IMR-90 (cell line): ENCODE measurements around the gene ARHGAP15. TPM values are rescaled to one million over a fixed set of nuclear protein-coding genes. Genes with fewer than 3 reads are reported as not detected.

Experiments used
- ATAC-seq: fragments of 200-7000 bp; cut with Tn5 transposase; 2 replicates; pipeline ENCODE4 v1.9.1; 2020; ENCODE audit warnings: low read depth, mild to moderate bottlenecking, moderate library complexity
- BruUV-seq: library from RNA; stranded (reverse); fragments of 400-500 nt; replicated peaks from 2 replicates; lab custom pipeline; 2021; lab: Mats Ljungman, UMichigan
- CTCF ChIA-PET: fragments of 300-600 bp; formaldehyde crosslinking; extraction: SDS; loops from one replicate; lab custom pipeline; 2021; ENCODE audit warnings: antibody characterized with exemption; lab: Yijun Ruan, JAX
- POLR2A ChIA-PET: fragments of 300-600 bp; sonication (Branson Sonifier 250); formaldehyde crosslinking; loops from one replicate; lab custom pipeline; 2022; ENCODE audit warnings: antibody characterized with exemption; ENCODE audit not compliant: unreplicated experiment; lab: Charles Lee
- DNase-seq: peaks from one replicate; pipeline ENCODE4 v3.0.0; 2013
- H2AFZ ChIP-seq: replicated peaks from 2 replicates; pipeline ENCODE3; 2013; ENCODE audit warnings: low read length, mild to moderate bottlenecking; ENCODE audit not compliant: poor library complexity
- H2AK5ac ChIP-seq: 2 replicates; pipeline ENCODE4 v1.6.1; 2013; ENCODE audit warnings: low read depth, low read length, inconsistent platforms
- H2AK9ac ChIP-seq: replicated peaks from 2 replicates; pipeline ENCODE3; 2013; ENCODE audit warnings: mild to moderate bottlenecking, low read depth, low read length, moderate library complexity; ENCODE audit not compliant: poor library complexity
- H2BK120ac ChIP-seq: 2 replicates; pipeline ENCODE4 v1.6.1; 2013; ENCODE audit warnings: low read depth, low read length, inconsistent platforms
- H2BK15ac ChIP-seq: 3 replicates; pipeline ENCODE4 v1.6.1; 2013; ENCODE audit warnings: low read depth, low read length, inconsistent platforms
- H2BK20ac ChIP-seq: 2 replicates; pipeline ENCODE4 v1.6.1; 2013; ENCODE audit warnings: low read depth, mild to moderate bottlenecking, inconsistent platforms, low read length, moderate library complexity
- H2BK5ac ChIP-seq: 2 replicates; pipeline ENCODE4 v1.6.1; 2013; ENCODE audit warnings: mild to moderate bottlenecking, low read depth, low read length, inconsistent platforms; ENCODE audit not compliant: poor library complexity, severe bottlenecking
- H3K14ac ChIP-seq: replicated peaks from 2 replicates; pipeline ENCODE4 v1.6.1; 2013; ENCODE audit warnings: low read depth, low read length, inconsistent platforms
- H3K18ac ChIP-seq: 2 replicates; pipeline ENCODE4 v1.6.1; 2013; ENCODE audit warnings: low read depth, low read length, control low read depth
- H3K23ac ChIP-seq: 2 replicates; pipeline ENCODE4 v1.6.1; 2013; ENCODE audit warnings: low read depth, low read length, inconsistent platforms
- H3K27ac ChIP-seq: 2 replicates; pipeline ENCODE4 v1.5.1; 2013; ENCODE audit warnings: mild to moderate bottlenecking, control low read depth, low read length; ENCODE audit not compliant: insufficient read depth
- H3K27me3 ChIP-seq: 2 replicates; pipeline ENCODE4 v1.6.1; 2013; ENCODE audit warnings: low read length; ENCODE audit not compliant: control insufficient read depth, insufficient read depth
- H3K36me3 ChIP-seq: 2 replicates; pipeline ENCODE4 v1.6.1; 2013; ENCODE audit warnings: low read length, mixed read lengths; ENCODE audit not compliant: control insufficient read depth, insufficient read depth
- H3K4ac ChIP-seq: 2 replicates; pipeline ENCODE4 v1.6.1; 2013; ENCODE audit warnings: low read depth, low read length, inconsistent platforms
- H3K4me1 ChIP-seq: 2 replicates; pipeline ENCODE4 v1.6.1; 2013; ENCODE audit warnings: low read length, mixed read lengths; ENCODE audit not compliant: control insufficient read depth, insufficient read depth
- H3K4me2 ChIP-seq: 2 replicates; pipeline ENCODE4 v1.6.1; 2013; ENCODE audit warnings: low read depth, mild to moderate bottlenecking, control low read depth, low read length, moderate library complexity
- H3K4me3 ChIP-seq: 2 replicates; pipeline ENCODE4 v1.5.1; 2013; ENCODE audit warnings: low read depth, mild to moderate bottlenecking, control low read depth, low read length, moderate library complexity; ENCODE audit not compliant: insufficient read depth
- H3K56ac ChIP-seq: 2 replicates; pipeline ENCODE4 v1.6.1; 2013; ENCODE audit warnings: low read length, inconsistent platforms; ENCODE audit not compliant: insufficient read depth; ENCODE audit errors: extremely low read depth
- H3K79me1 ChIP-seq, 2 experiments: 2 replicates each; pipeline ENCODE4 v1.6.1; 2013; ENCODE audit warnings: low read length in 2 of 2, inconsistent platforms in 1 of 2, low read depth in 1 of 2
- H3K9ac ChIP-seq: 2 replicates; pipeline ENCODE4 v1.6.1; 2013; ENCODE audit warnings: low read depth, low read length, control low read depth
- H3K9me1 ChIP-seq: 2 replicates; pipeline ENCODE4 v1.6.1; 2013; ENCODE audit warnings: low read length, inconsistent platforms; ENCODE audit not compliant: insufficient read depth
- H3K9me3 ChIP-seq: 2 replicates; pipeline ENCODE4 v1.6.1; 2013; ENCODE audit warnings: low read length; ENCODE audit not compliant: control insufficient read depth, insufficient read depth
- H4K20me1 ChIP-seq: 2 replicates; pipeline ENCODE4 v1.6.1; 2013; ENCODE audit warnings: low read length, inconsistent platforms; ENCODE audit not compliant: insufficient read depth
- H4K5ac ChIP-seq: 2 replicates; pipeline ENCODE4 v1.6.1; 2013; ENCODE audit warnings: mild to moderate bottlenecking, low read depth, low read length, control low read depth
- H4K8ac ChIP-seq, 2 experiments: 2 replicates each; pipeline ENCODE4 v1.6.1; 2013; ENCODE audit warnings: low read depth in 2 of 2, low read length in 2 of 2, control low read depth in 1 of 2, inconsistent platforms in 1 of 2
- H4K91ac ChIP-seq: 2 replicates; pipeline ENCODE4 v1.6.1; 2013; ENCODE audit warnings: low read depth, low read length, inconsistent platforms; ENCODE audit not compliant: insufficient read depth
- BHLHE40 ChIP-seq: fragments of 150-350 bp; IDR thresholded peaks from 2 replicates; pipeline ENCODE4 v1.6.1; 2016; ENCODE audit warnings: mild to moderate bottlenecking, low read depth, low read length
- CEBPB ChIP-seq: IDR thresholded peaks from 2 replicates; pipeline ENCODE4 v1.6.1; 2012; ENCODE audit warnings: low read depth, low read length, improper control_type of control experiment
- CHD1 ChIP-seq: IDR thresholded peaks from 2 replicates; pipeline ENCODE4 v1.6.1; 2012; ENCODE audit warnings: low read depth, low read length, improper control_type of control experiment
- FOS ChIP-seq: fragments of 150-350 bp; IDR thresholded peaks from 2 replicates; pipeline ENCODE4 v1.6.1; 2016; ENCODE audit warnings: low read depth, low read length
- MAFK ChIP-seq: IDR thresholded peaks from 2 replicates; pipeline ENCODE4 v1.6.1; 2012; ENCODE audit warnings: low read depth, low read length, improper control_type of control experiment
- MAZ ChIP-seq: IDR thresholded peaks from 2 replicates; pipeline ENCODE4 v1.6.1; 2012; ENCODE audit warnings: low read depth, mild to moderate bottlenecking, low read length, improper control_type of control experiment, moderate library complexity, borderline replicate concordance
- MXI1 ChIP-seq: IDR thresholded peaks from 2 replicates; pipeline ENCODE4 v1.6.1; 2012; ENCODE audit warnings: low read depth, mild to moderate bottlenecking, low read length, moderate library complexity, borderline replicate concordance
- NFE2L2 ChIP-seq: fragments of 150-350 bp; IDR thresholded peaks from 2 replicates; pipeline ENCODE4 v1.6.1; 2016; ENCODE audit warnings: low read depth, mild to moderate bottlenecking, low read length
- POLR2A ChIP-seq: IDR thresholded peaks from 2 replicates; pipeline ENCODE4 v1.6.1; 2012; ENCODE audit warnings: mild to moderate bottlenecking, low read depth, low read length
- RAD21 ChIP-seq: IDR thresholded peaks from 2 replicates; pipeline ENCODE4 v1.6.1; 2012; ENCODE audit warnings: low read length, improper control_type of control experiment
- RCOR1 ChIP-seq: IDR thresholded peaks from 2 replicates; pipeline ENCODE4 v1.6.1; 2012; ENCODE audit warnings: mild to moderate bottlenecking, low read length, improper control_type of control experiment; ENCODE audit not compliant: insufficient replicate concordance
- RFX5 ChIP-seq: IDR thresholded peaks from 2 replicates; pipeline ENCODE4 v1.8.0; 2012; ENCODE audit warnings: low read depth, mild to moderate bottlenecking, low read length, moderate library complexity
- SMC3 ChIP-seq: fragments of 150-350 bp; IDR thresholded peaks from 2 replicates; pipeline ENCODE4 v1.6.1; 2016; ENCODE audit warnings: low read depth, mild to moderate bottlenecking, antibody characterized with exemption, low read length, moderate library complexity
- WGBS, 2 experiments: methylation state at CpG; one replicate each; pipeline versions ENCODE4 v1.1.5 to v1.1.7; 2013; ENCODE audit warnings: missing lambda C conversion rate in 2 of 2; ENCODE audit not compliant: insufficient read length in 1 of 2; ENCODE audit errors: extremely low coverage in 2 of 2; 5-methylcytosine and 5-hydroxymethylcytosine counted together
- dilution Hi-C: fragments of 300-500 bp; cut with HindIII; formaldehyde crosslinking; loops from one replicate; pipeline ENCODE4 v1.14.3; 2018; ENCODE audit warnings: low sequenced_read_pairs; ENCODE audit not compliant: unreplicated experiment
- in situ Hi-C: fragments of 300-500 bp; cut with MboI; formaldehyde crosslinking; loops from 3 replicates; pipeline ENCODE4 v1.14.3; 2019; ENCODE audit warnings: low sequenced_read_pairs, inconsistent platforms, mixed read lengths
- intact Hi-C: fragments of 100-400 bp; cut with micrococcal nuclease; formaldehyde crosslinking; loops from 2 replicates; pipeline ENCODE4 v1.10.0; 2022
- polyA plus RNA-seq, 3 experiments: library from polyadenylated mRNA; depleted of rRNA; stranded (reverse); fragments of >200 nt; gene quantifications; 2 replicates each; pipeline ENCODE4 v1.2.3, GENCODE V29; 2012; ENCODE audit warnings: low replicate concordance in 1 of 3
- total RNA-seq: library from RNA; depleted of rRNA; stranded (reverse); fragments of >200 nt; gene quantifications from 2 replicates; pipeline ENCODE4 v1.2.3, GENCODE V29; 2012
- TF ChIP-seq, protein P1 (sequence below): fragments of 150-350 bp; IDR thresholded peaks from 2 replicates; pipeline ENCODE4 v1.6.1; 2016; ENCODE audit warnings: low read depth, mild to moderate bottlenecking, low read length, moderate library complexity, borderline replicate concordance
- TF ChIP-seq, protein P2 (sequence below): fragments of 150-350 bp; IDR thresholded peaks from 2 replicates; pipeline ENCODE4 v1.6.1; 2017; ENCODE audit warnings: mild to moderate bottlenecking, antibody characterized with exemption, low read length, low read depth
- TF ChIP-seq, protein P3 (sequence below): conservative IDR thresholded peaks from 2 replicates; pipeline ENCODE4 v1.5.1; 2012; ENCODE audit warnings: mild to moderate bottlenecking, low read depth, low read length, improper control_type of control experiment

Gene ARHGAP15
- total and polyA plus RNA-seq, 2 of the 4 experiments (the other 2 are of a cell fraction), result not detected

DNA sequence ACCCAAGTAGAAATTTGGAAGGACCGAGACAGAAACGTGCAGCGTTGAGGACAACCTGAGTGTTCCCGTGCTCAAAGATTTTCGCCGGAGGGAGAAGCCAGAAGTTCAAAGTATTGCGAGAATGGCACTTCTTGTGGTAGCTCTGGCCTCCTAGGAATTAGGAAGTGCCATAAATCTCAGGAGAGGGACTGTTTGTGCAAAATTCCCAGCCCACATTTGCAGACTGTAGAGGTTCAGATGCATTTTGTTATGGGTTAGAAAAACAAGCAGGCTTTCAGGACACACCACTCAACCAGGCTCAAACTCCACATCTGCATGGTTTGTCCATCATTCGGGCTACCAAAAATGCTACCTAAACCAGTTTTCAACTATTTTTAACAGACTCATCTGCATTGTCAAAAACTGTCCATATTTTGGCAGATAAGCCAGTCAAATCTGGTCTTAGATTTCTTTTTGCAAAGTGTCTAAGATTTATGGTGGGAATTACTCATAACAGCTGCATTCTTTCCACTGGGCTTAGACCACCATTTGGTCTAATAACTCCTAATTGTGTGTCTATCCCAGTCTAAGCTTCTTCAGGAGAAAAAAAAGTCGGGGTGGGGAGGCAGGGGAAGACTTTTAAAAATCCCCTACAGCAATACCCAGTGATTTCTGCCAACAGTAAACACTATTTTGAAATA lies 422.9 kb downstream of the ARHGAP15 start:
- Histone ChIP-seq H2AFZ (no peak overlapping the region), H3K56ac (no peak overlapping the region), H3K79me1 (no peaks in the 10 kb centered on the region), H3K14ac (no peak overlapping the region), H3K18ac (no peak overlapping the region), H3K4me3 (no peak overlapping the region), H2AK5ac (no peak overlapping the region), H2BK5ac (no peak overlapping the region), H3K4me2 (no peak overlapping the region), H3K4ac (no peak overlapping the region), H4K8ac (no peak overlapping the region), H3K27me3 (no peaks in the 10 kb centered on the region), H2BK15ac (no peak overlapping the region), H2AK9ac (no peak overlapping the region), H3K9me1 (no peaks in the 10 kb centered on the region), H2BK20ac (no peak overlapping the region; the same call in 1 of the 2 replicates), H4K91ac (no peak overlapping the region), H2BK120ac (no peak overlapping the region), H3K9ac (no peak overlapping the region), H4K5ac (no peak overlapping the region), H3K9me3 (no peaks in the 10 kb centered on the region), H3K23ac (no peak overlapping the region), H3K36me3 (no peaks in the 10 kb centered on the region), H3K4me1 (peaks cover 2% of the 10 kb centered on the region; the same call in 1 of the 2 replicates), H4K20me1 (no peaks in the 10 kb centered on the region), H3K27ac (no peak overlapping the region)
- DNase-seq, result no peak
- dilution Hi-C loops (no loop called here), intact Hi-C loops (no loop called here), in situ Hi-C loops (no loop called here)
- TF ChIP-seq CHD1 (no peak), FOS (no peak), RFX5 (no peak), MAZ (no peak), NFE2L2 (no peak), POLR2A (no peak), RAD21 (no peak), RCOR1 (no peak), CEBPB (no peak), MAFK (no peak), SMC3 (no peak), MXI1 (no peak), BHLHE40 (no peak)
- TF ChIP-seq, protein P1, sequence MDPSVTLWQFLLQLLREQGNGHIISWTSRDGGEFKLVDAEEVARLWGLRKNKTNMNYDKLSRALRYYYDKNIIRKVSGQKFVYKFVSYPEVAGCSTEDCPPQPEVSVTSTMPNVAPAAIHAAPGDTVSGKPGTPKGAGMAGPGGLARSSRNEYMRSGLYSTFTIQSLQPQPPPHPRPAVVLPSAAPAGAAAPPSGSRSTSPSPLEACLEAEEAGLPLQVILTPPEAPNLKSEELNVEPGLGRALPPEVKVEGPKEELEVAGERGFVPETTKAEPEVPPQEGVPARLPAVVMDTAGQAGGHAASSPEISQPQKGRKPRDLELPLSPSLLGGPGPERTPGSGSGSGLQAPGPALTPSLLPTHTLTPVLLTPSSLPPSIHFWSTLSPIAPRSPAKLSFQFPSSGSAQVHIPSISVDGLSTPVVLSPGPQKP, result no peak
- TF ChIP-seq, protein P2, sequence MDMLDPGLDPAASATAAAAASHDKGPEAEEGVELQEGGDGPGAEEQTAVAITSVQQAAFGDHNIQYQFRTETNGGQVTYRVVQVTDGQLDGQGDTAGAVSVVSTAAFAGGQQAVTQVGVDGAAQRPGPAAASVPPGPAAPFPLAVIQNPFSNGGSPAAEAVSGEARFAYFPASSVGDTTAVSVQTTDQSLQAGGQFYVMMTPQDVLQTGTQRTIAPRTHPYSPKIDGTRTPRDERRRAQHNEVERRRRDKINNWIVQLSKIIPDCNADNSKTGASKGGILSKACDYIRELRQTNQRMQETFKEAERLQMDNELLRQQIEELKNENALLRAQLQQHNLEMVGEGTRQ, result no peak
- TF ChIP-seq, protein P3, sequence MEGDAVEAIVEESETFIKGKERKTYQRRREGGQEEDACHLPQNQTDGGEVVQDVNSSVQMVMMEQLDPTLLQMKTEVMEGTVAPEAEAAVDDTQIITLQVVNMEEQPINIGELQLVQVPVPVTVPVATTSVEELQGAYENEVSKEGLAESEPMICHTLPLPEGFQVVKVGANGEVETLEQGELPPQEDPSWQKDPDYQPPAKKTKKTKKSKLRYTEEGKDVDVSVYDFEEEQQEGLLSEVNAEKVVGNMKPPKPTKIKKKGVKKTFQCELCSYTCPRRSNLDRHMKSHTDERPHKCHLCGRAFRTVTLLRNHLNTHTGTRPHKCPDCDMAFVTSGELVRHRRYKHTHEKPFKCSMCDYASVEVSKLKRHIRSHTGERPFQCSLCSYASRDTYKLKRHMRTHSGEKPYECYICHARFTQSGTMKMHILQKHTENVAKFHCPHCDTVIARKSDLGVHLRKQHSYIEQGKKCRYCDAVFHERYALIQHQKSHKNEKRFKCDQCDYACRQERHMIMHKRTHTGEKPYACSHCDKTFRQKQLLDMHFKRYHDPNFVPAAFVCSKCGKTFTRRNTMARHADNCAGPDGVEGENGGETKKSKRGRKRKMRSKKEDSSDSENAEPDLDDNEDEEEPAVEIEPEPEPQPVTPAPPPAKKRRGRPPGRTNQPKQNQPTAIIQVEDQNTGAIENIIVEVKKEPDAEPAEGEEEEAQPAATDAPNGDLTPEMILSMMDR, result no peak
- no TSS peak for BruUV-seq
- POLR2A ChIA-PET, result interaction anchor here (0.6 kb wide), 1 partner anchor 170 kb away, joined by 10 read pairs; no protein-coding TSS in a partner anchor
- CTCF ChIA-PET, result no interaction called here
- ATAC-seq, result no peak
- 92% methylated on average over 6 of the region's 9 CpGs; no CpG with 5 or more reads in 1 of the 2 experiments for WGBS, 2 experiments
